ENCODE data around the gene MAGEA4. TPM values are rescaled to one million over a fixed set of nuclear protein-coding genes. Genes with fewer than 3 reads are reported as not detected.

Gene MAGEA4
- total RNA-seq, 1 experiment from 2014 or later: not detected

DNA sequence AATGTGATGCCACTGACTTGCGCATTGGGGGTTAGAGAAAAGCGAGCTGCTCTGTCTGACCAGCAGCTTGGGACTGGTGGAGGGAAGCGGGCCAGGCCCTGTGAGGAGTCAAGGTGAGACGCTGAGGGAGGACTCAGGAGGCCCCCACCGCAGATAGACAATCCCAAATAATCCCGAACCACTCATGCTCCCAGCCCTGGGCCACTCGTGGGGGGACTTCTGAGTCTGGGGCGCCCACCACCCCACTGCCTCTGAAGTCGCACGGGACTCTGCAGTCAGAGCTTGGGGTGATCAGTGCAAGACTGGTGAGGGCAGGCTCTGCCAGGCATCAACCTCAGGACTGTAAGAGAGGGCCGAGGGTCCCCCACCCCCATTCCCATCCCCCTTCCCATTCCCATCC lies 6.9 kb downstream of the MAGEA4 start:
- Histone ChIP-seq H3K4me1 (ENCODE audit: low read length) (no peaks in the 10 kb centered on the region), H3K79me2 (ENCODE audit: low read length) (no peaks in the 10 kb centered on the region), H2AFZ (ENCODE audit: low read length) (no peak overlapping the region), H3K9me2 (replicated peaks; ENCODE audit: insufficient read depth, low read length) (no peaks in the 10 kb centered on the region), H4K20me1 (ENCODE audit: insufficient read depth, low read depth, low read length) (no peaks in the 10 kb centered on the region), H3K9me3 (ENCODE audit: low read length) (no peaks in the 10 kb centered on the region), H3K27ac (ENCODE audit: low read length) (no peak overlapping the region), H3K4me2 (ENCODE audit: low read depth, low read length, poor library complexity, severe bottlenecking) (no peak overlapping the region), H3K27me3 (ENCODE audit: low read length) (no peaks in the 10 kb centered on the region), H3K4me3 (ENCODE audit: low read length) (no peak overlapping the region), H3K36me3 (ENCODE audit: insufficient read depth, low read length) (no peaks in the 10 kb centered on the region), H3K9ac (ENCODE audit: low read length) (no peak overlapping the region)
- DNase-seq: no peak

DNA sequence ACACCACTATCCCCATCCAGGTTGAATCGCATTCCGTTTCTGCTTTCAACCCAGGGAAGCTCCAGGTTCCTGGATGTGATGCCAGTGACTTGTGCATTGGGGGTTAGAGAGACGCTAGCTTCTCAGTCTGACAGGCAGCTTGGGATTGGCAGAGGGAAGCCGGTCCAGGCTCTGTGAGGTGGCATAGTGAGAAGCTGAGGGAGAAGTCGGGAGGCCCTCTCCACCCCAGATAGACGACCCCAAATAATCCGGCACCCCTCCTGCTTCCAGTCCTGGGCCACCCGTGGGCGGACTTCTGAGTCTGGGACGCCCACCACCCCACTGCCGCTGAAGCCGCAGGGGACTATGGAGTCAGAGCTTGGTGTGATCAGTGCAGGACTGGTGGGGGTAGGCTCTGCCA lies 7.4 kb downstream of the MAGEA4 start:
- Histone ChIP-seq H4K20me1 (ENCODE audit: insufficient read depth, low read depth, low read length) (no peaks in the 10 kb centered on the region), H3K9me2 (replicated peaks; ENCODE audit: insufficient read depth, low read length) (no peaks in the 10 kb centered on the region), H3K4me3 (ENCODE audit: low read length) (no peak overlapping the region), H3K4me2 (ENCODE audit: low read depth, low read length, poor library complexity, severe bottlenecking) (no peak overlapping the region), H3K9me3 (ENCODE audit: low read length) (no peaks in the 10 kb centered on the region), H3K79me2 (ENCODE audit: low read length) (no peaks in the 10 kb centered on the region), H3K36me3 (ENCODE audit: insufficient read depth, low read length) (no peaks in the 10 kb centered on the region), H3K27me3 (ENCODE audit: low read length) (no peaks in the 10 kb centered on the region), H2AFZ (ENCODE audit: low read length) (no peak overlapping the region), H3K4me1 (ENCODE audit: low read length) (no peaks in the 10 kb centered on the region), H3K9ac (ENCODE audit: low read length) (no peak overlapping the region), H3K27ac (ENCODE audit: low read length) (no peak overlapping the region)
- DNase-seq: no peak

DNA sequence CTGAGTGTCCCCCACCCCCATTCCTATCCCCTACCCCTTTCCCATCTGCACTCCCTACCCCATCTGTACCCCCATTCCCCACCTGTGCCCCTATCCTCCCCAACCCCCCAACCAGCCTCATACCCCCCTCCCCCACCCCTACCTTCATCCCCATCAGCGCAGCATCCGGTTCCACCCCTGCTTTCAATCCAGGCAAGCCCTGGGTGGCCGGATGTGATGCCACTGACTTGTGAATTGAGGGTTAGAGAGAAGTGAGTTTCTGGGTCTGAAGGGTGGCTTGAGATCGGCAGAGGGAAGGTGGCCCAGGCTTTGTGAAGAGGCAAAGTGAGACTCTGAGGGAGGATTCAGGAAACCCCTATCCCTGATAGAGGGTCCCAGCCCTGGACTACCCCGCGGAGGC lies 7.8 kb downstream of the MAGEA4 start:
- no peaks in the 10 kb centered on the region for H4K20me1 ChIP-seq (ENCODE audit: insufficient read depth, low read depth, low read length)
- H3K27me3 ChIP-seq (ENCODE audit: low read length): no peaks in the 10 kb centered on the region
- DNase-seq: no peak
- H3K4me1 ChIP-seq (ENCODE audit: low read length): no peaks in the 10 kb centered on the region
- H3K27ac ChIP-seq (ENCODE audit: low read length): no peak overlapping the region
- H3K79me2 ChIP-seq (ENCODE audit: low read length): no peaks in the 10 kb centered on the region
- H3K36me3 ChIP-seq (ENCODE audit: insufficient read depth, low read length): no peaks in the 10 kb centered on the region
- H2AFZ ChIP-seq (ENCODE audit: low read length): no peak overlapping the region
- H3K4me3 ChIP-seq (ENCODE audit: low read length): no peak overlapping the region
- no peaks in the 10 kb centered on the region for H3K9me3 ChIP-seq (ENCODE audit: low read length)
- no peaks in the 10 kb centered on the region for H3K9me2 ChIP-seq (replicated peaks; ENCODE audit: insufficient read depth, low read length)
- no peak overlapping the region for H3K9ac ChIP-seq (ENCODE audit: low read length)
- H3K4me2 ChIP-seq (ENCODE audit: low read depth, low read length, poor library complexity, severe bottlenecking): no peak overlapping the region

DNA sequence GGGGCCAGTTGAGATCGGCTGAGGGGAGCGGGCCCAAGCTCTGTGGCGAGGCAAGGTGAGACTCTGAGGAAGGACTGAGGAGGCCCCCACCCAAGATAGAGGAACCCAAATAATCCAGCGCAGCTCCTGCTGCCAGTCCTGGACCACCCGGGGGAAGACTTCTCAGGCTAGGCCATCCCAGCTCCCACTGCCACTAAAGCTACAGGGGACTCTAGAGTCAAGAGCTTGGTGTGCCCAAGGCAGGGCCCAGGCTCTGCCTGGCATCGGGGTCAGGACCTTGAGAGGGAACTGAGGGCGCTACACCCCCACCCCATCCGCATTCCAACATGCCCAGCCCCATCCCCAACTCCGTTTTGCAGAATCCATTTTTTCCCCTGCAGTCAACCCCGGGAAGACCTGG lies 8.6 kb downstream of the MAGEA4 start:
- Histone ChIP-seq H3K4me1 (ENCODE audit: low read length) (no peaks in the 10 kb centered on the region), H3K9me2 (replicated peaks; ENCODE audit: insufficient read depth, low read length) (no peaks in the 10 kb centered on the region)

DNA sequence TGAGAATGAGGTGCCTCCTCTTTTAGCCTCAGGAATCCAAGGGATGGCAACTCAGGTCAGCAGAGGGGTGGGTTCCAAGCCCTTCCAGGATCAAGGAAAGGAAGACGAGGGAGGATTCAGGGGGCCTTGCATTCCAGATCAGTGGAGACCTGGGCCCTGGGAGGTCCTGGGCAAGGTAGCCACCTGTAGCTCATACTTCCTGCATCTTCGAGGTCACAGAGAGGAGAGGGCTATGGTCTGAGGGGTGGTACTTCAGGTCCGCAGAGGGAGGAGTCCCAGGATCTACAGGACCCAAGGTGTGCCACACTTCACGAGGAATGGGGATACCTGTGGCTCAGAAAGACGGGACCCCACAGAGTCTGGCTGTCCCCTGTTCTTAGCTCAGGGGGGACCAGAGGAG lies 9.2 kb downstream of the MAGEA4 start:
- DNase-seq: no peak
- no peak overlapping the region for H3K4me3 ChIP-seq (ENCODE audit: low read length)
- H3K79me2 ChIP-seq (ENCODE audit: low read length): no peaks in the 10 kb centered on the region
- H2AFZ ChIP-seq (ENCODE audit: low read length): no peak overlapping the region
- no peaks in the 10 kb centered on the region for H3K9me2 ChIP-seq (replicated peaks; ENCODE audit: insufficient read depth, low read length)
- H3K27me3 ChIP-seq (ENCODE audit: low read length): no peaks in the 10 kb centered on the region
- H3K9ac ChIP-seq (ENCODE audit: low read length): no peak overlapping the region
- no peak overlapping the region for H3K27ac ChIP-seq (ENCODE audit: low read length)
- no peaks in the 10 kb centered on the region for H4K20me1 ChIP-seq (ENCODE audit: insufficient read depth, low read depth, low read length)
- H3K36me3 ChIP-seq (ENCODE audit: insufficient read depth, low read length): no peaks in the 10 kb centered on the region
- H3K4me1 ChIP-seq (ENCODE audit: low read length): no peaks in the 10 kb centered on the region
- no peaks in the 10 kb centered on the region for H3K9me3 ChIP-seq (ENCODE audit: low read length)
- no peak overlapping the region for H3K4me2 ChIP-seq (ENCODE audit: low read depth, low read length, poor library complexity, severe bottlenecking)

More for the DNA sequence above, 8.6 kb downstream of the MAGEA4 start:
- Histone ChIP-seq H2AFZ (ENCODE audit: low read length) (no peak overlapping the region), H3K9ac (ENCODE audit: low read length) (no peak overlapping the region), H3K27me3 (ENCODE audit: low read length) (no peaks in the 10 kb centered on the region), H3K4me3 (ENCODE audit: low read length) (no peak overlapping the region), H3K9me3 (ENCODE audit: low read length) (no peaks in the 10 kb centered on the region), H4K20me1 (ENCODE audit: insufficient read depth, low read depth, low read length) (no peaks in the 10 kb centered on the region), H3K4me2 (ENCODE audit: low read depth, low read length, poor library complexity, severe bottlenecking) (no peak overlapping the region), H3K36me3 (ENCODE audit: insufficient read depth, low read length) (no peaks in the 10 kb centered on the region), H3K27ac (ENCODE audit: low read length) (no peak overlapping the region), H3K79me2 (ENCODE audit: low read length) (no peaks in the 10 kb centered on the region)
- DNase-seq: no peak

DNA sequence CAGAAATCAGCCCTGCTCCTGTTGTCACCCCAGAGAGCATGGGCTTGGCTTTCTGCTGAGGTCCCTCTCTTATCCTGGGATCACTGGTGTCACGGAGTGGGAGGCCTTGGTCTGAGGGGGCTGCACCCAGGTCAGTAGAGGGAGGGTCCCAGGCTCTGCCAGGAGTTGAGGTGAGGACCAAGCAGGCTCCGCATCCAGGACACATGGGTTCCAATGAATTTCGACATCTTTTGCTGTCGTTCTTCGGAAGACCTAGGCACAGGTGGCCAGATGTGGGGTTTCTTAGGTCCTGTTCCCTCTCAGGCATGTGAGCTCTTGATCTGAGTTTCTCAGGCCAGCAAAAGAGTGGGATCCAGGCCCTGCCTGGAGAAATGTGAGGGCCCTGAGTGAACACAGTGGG lies 10.0 kb downstream of the MAGEA4 start:
- no peak for DNase-seq
- H4K20me1 ChIP-seq (ENCODE audit: insufficient read depth, low read depth, low read length): no peaks in the 10 kb centered on the region
- H3K36me3 ChIP-seq (ENCODE audit: insufficient read depth, low read length): no peaks in the 10 kb centered on the region
- H3K4me1 ChIP-seq (ENCODE audit: low read length): no peaks in the 10 kb centered on the region
- H3K9me3 ChIP-seq (ENCODE audit: low read length): no peaks in the 10 kb centered on the region
- H3K9me2 ChIP-seq (replicated peaks; ENCODE audit: insufficient read depth, low read length): no peaks in the 10 kb centered on the region
- no peaks in the 10 kb centered on the region for H3K27me3 ChIP-seq (ENCODE audit: low read length)
- no peak overlapping the region for H3K4me3 ChIP-seq (ENCODE audit: low read length)
- no peak overlapping the region for H3K9ac ChIP-seq (ENCODE audit: low read length)
- H3K27ac ChIP-seq (ENCODE audit: low read length): no peak overlapping the region
- H3K4me2 ChIP-seq (ENCODE audit: low read depth, low read length, poor library complexity, severe bottlenecking): no peak overlapping the region
- no peak overlapping the region for H2AFZ ChIP-seq (ENCODE audit: low read length)
- no peaks in the 10 kb centered on the region for H3K79me2 ChIP-seq (ENCODE audit: low read length)

DNA sequence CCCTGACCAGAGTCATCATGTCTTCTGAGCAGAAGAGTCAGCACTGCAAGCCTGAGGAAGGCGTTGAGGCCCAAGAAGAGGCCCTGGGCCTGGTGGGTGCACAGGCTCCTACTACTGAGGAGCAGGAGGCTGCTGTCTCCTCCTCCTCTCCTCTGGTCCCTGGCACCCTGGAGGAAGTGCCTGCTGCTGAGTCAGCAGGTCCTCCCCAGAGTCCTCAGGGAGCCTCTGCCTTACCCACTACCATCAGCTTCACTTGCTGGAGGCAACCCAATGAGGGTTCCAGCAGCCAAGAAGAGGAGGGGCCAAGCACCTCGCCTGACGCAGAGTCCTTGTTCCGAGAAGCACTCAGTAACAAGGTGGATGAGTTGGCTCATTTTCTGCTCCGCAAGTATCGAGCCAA lies 11.0 kb downstream of the MAGEA4 start:
- no peak for DNase-seq
- H3K27me3 ChIP-seq (ENCODE audit: low read length): no peaks in the 10 kb centered on the region
- no peak overlapping the region for H3K4me2 ChIP-seq (ENCODE audit: low read depth, low read length, poor library complexity, severe bottlenecking)
- H3K27ac ChIP-seq (ENCODE audit: low read length): no peak overlapping the region
- no peak overlapping the region for H2AFZ ChIP-seq (ENCODE audit: low read length)
- H3K36me3 ChIP-seq (ENCODE audit: insufficient read depth, low read length): no peaks in the 10 kb centered on the region
- no peaks in the 10 kb centered on the region for H3K9me2 ChIP-seq (replicated peaks; ENCODE audit: insufficient read depth, low read length)
- no peaks in the 10 kb centered on the region for H4K20me1 ChIP-seq (ENCODE audit: insufficient read depth, low read depth, low read length)
- no peaks in the 10 kb centered on the region for H3K9me3 ChIP-seq (ENCODE audit: low read length)
- H3K4me1 ChIP-seq (ENCODE audit: low read length): no peaks in the 10 kb centered on the region
- no peak overlapping the region for H3K9ac ChIP-seq (ENCODE audit: low read length)
- H3K4me3 ChIP-seq (ENCODE audit: low read length): no peak overlapping the region
- no peaks in the 10 kb centered on the region for H3K79me2 ChIP-seq (ENCODE audit: low read length)

DNA sequence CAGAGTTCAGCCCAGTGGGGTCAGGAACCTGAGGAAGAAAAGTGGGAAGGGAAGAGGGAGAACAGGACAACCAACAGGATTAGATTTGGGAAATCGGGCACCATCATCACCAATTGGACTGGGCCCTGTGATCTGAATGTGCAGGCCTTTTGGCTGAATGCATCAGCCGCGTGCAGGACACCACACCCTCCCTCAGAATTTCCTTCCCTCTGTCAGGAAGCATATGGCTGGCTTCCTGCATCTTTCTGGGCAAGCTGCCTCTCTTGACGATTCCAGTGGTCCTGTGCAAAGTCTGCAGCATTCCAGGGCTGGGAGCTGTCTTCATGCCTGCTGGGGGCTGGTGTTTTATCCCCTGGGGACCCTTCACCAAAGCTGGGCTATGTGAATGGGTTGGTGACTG lies 16.4 kb downstream of the MAGEA4 start:
- Histone ChIP-seq H3K79me2 (ENCODE audit: low read length) (no peaks in the 10 kb centered on the region), H3K9me3 (ENCODE audit: low read length) (no peaks in the 10 kb centered on the region), H3K4me1 (ENCODE audit: low read length) (no peaks in the 10 kb centered on the region), H3K27ac (ENCODE audit: low read length) (no peak overlapping the region), H4K20me1 (ENCODE audit: insufficient read depth, low read depth, low read length) (no peaks in the 10 kb centered on the region), H3K36me3 (ENCODE audit: insufficient read depth, low read length) (no peaks in the 10 kb centered on the region), H3K27me3 (ENCODE audit: low read length) (no peaks in the 10 kb centered on the region), H3K4me3 (ENCODE audit: low read length) (no peak overlapping the region), H3K9ac (ENCODE audit: low read length) (no peak overlapping the region), H3K9me2 (replicated peaks; ENCODE audit: insufficient read depth, low read length) (no peaks in the 10 kb centered on the region), H2AFZ (ENCODE audit: low read length) (no peak overlapping the region), H3K4me2 (ENCODE audit: low read depth, low read length, poor library complexity, severe bottlenecking) (no peak overlapping the region)
- no peak for DNase-seq

DNA sequence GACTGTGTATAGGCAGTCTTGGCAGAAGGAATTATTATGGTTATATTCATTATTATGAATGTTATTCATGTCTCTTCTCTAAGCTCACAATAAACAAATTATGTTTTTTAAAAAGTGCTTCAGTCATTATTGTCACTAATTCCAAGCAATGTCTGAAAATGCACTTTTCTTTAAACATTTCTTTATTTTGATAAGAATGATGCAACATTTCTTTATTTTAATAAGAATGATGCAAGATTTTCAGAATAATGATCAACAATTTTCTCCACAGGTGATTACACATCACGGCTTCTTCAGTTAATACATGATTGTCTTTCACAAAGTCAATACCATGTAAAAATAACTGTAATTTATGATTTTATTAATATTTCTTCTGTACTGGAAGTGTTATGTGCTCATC lies 22.7 kb downstream of the MAGEA4 start:
- Histone ChIP-seq H3K9me3 (ENCODE audit: low read length) (no peaks in the 10 kb centered on the region), H3K9me2 (replicated peaks; ENCODE audit: insufficient read depth, low read length) (no peaks in the 10 kb centered on the region), H3K27ac (ENCODE audit: low read length) (no peak overlapping the region), H3K4me3 (ENCODE audit: low read length) (no peak overlapping the region), H3K27me3 (ENCODE audit: low read length) (no peaks in the 10 kb centered on the region), H3K79me2 (ENCODE audit: low read length) (no peaks in the 10 kb centered on the region), H4K20me1 (ENCODE audit: insufficient read depth, low read depth, low read length) (no peaks in the 10 kb centered on the region), H2AFZ (ENCODE audit: low read length) (no peak overlapping the region), H3K36me3 (ENCODE audit: insufficient read depth, low read length) (no peaks in the 10 kb centered on the region), H3K9ac (ENCODE audit: low read length) (no peak overlapping the region), H3K4me2 (ENCODE audit: low read depth, low read length, poor library complexity, severe bottlenecking) (no peak overlapping the region), H3K4me1 (ENCODE audit: low read length) (no peaks in the 10 kb centered on the region)
- no peak for DNase-seq

All from Karpas-422 (cell line).